Spleen (tissue), 7 donors: ENCODE results near the gene FOXP1.

ENCODE experiments used
- POLR2A ChIP-seq, 3 donors: fragments of 450-650 bp; IDR thresholded peaks; one replicate each; pipeline ENCODE4 v1.5.1; 2017; ENCODE audit warnings: antibody characterized with exemption in 3 of 3, mild to moderate bottlenecking in 1 of 3
- POLR2AphosphoS5 ChIP-seq, 3 donors: sonication (generic); formaldehyde crosslinking; IDR thresholded peaks; one replicate each; pipeline ENCODE4 v1.5.1; 2017; ENCODE audit warnings: antibody characterized with exemption in 3 of 3
- TF ChIP-seq, protein P1 (sequence below), 11 experiments: fragments of 200-600 bp in 7 of 11; fragments of 450-650 bp in 4 of 11; sonication (generic) in 4 of 11; IDR thresholded peaks in 8 of 11; conservative IDR thresholded peaks in 3 of 11; 1 replicate in 7 of 11; 2 replicates in 4 of 11; pipeline versions ENCODE4 v1.4.0 to v1.8.0; 2016 to 2021; ENCODE audit warnings: antibody characterized with exemption in 11 of 11, inconsistent platforms in 4 of 11, mild to moderate bottlenecking in 1 of 11
- donor health status: DM: no; HTN: no; CAD: no; lungs with moderate emphysema.
- donor health status: DM: no; HTN: no; CAD: no.
- donor health status: DM: no; HTN: no; CAD: no.

DNA sequence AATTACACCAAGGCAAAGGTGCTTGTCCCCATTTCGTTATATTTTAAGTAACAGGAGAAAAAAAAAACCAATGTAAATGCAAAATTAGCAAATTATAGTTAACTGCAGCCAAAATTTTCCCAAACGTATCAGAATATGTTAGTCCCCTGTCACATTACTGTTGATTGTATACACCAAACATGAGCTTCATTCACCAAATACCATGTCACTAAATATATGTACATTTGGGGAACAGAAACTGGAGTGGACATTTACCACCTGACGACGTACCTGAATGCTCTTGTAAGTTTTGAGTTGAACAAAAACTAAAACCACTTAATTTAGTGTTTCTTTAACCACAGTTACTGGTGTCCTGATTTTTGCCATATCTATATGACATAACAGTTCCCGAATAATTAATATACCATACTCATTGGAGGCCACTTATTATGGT lies 3.3 kb upstream of the FOXP1 start:
- TF ChIP-seq, protein P1, sequence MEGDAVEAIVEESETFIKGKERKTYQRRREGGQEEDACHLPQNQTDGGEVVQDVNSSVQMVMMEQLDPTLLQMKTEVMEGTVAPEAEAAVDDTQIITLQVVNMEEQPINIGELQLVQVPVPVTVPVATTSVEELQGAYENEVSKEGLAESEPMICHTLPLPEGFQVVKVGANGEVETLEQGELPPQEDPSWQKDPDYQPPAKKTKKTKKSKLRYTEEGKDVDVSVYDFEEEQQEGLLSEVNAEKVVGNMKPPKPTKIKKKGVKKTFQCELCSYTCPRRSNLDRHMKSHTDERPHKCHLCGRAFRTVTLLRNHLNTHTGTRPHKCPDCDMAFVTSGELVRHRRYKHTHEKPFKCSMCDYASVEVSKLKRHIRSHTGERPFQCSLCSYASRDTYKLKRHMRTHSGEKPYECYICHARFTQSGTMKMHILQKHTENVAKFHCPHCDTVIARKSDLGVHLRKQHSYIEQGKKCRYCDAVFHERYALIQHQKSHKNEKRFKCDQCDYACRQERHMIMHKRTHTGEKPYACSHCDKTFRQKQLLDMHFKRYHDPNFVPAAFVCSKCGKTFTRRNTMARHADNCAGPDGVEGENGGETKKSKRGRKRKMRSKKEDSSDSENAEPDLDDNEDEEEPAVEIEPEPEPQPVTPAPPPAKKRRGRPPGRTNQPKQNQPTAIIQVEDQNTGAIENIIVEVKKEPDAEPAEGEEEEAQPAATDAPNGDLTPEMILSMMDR (IDR thresholded peaks at IDR 0.05 in 8 of 11, conservative IDR thresholded peaks at IDR 0.05 in 3 of 11), result no peak
- TF ChIP-seq POLR2A (IDR thresholded peaks at IDR 0.05), result no peak
- no peak for TF ChIP-seq POLR2AphosphoS5 (IDR thresholded peaks at IDR 0.05)
